HG03159 (cell line): ENCODE data around the gene KRTAP10-4.
"Not testable (repeated sequence)": the region's sequence is repeated elsewhere in the genome, so short reads cannot be mapped to it uniquely, and the experiment has no call there.

Experiments
- ATAC-seq: cut with Tn5 transposase; IDR thresholded peaks from one replicate; pipeline ENCODE4 v1.9.1; 2021; ENCODE audit warnings: mild to moderate bottlenecking, moderate library complexity; ENCODE audit not compliant: unreplicated experiment

Gene KRTAP10-4

GRCh38 chr21:44556879-44557278, 16.6 kb upstream of the KRTAP10-4 start:
- no peak for ATAC-seq

- no peak for ATAC-seq
These were observed 15.8 kb upstream of the KRTAP10-4 start for GRCh38 chr21:44557491-44558328.

- not testable (repeated sequence) for ATAC-seq
These were observed 15.2 kb upstream of the KRTAP10-4 start for GRCh38 chr21:44558329-44558675.

GRCh38 chr21:44558695-44559094, 14.8 kb upstream of the KRTAP10-4 start, which contains the start of gene KRTAP10-3:
Gene KRTAP10-3 (minus strand): TSS chr21:44558795. CDS start chr21:44558715, 80 bp downstream.
- no peak for ATAC-seq

- ATAC-seq: no peak
These were observed 9.4 kb upstream of the KRTAP10-4 start for GRCh38 chr21:44564099-44564498.

- no peak for ATAC-seq
These were observed 8.5 kb upstream of the KRTAP10-4 start for GRCh38 chr21:44564886-44565598.

GRCh38 chr21:44566403-44566802, 7.1 kb upstream of the KRTAP10-4 start:
- ATAC-seq: no peak

GRCh38 chr21:44567481-44568171, 5.9 kb upstream of the KRTAP10-4 start:
- no peak for ATAC-seq

- no peak for ATAC-seq
These were observed 5.3 kb upstream of the KRTAP10-4 start for GRCh38 chr21:44568261-44568660.

GRCh38 chr21:44568667-44569556, 4.6 kb upstream of the KRTAP10-4 start:
- ATAC-seq: no peak

- no peak for ATAC-seq
These were observed 3.5 kb upstream of the KRTAP10-4 start for GRCh38 chr21:44569861-44570517.

- no peak for ATAC-seq
These were observed 2.2 kb upstream of the KRTAP10-4 start for GRCh38 chr21:44571296-44571695.

- no peak for ATAC-seq
These were observed 1.4 kb upstream of the KRTAP10-4 start for GRCh38 chr21:44571844-44572782.

GRCh38 chr21:44572959-44573583, 458 bp upstream of the KRTAP10-4 start:
- ATAC-seq: no peak

- no peak for ATAC-seq
These were observed 1.2 kb downstream of the KRTAP10-4 start for GRCh38 chr21:44574457-44575306.

GRCh38 chr21:44575307-44576024, 1.9 kb downstream of the KRTAP10-4 start:
- ATAC-seq: no peak

- no peak for ATAC-seq
These were observed 2.5 kb downstream of the KRTAP10-4 start for GRCh38 chr21:44576025-44576420.
